RWPE1 (cell line): ENCODE measurements around the gene AFF2.

ENCODE experiments used
- CTCF ChIA-PET: fragments of 350-600 bp; sonication (Branson Sonifier 250); formaldehyde crosslinking; extraction: SDS; loops from one replicate; lab custom pipeline; 2021; lab: Yijun Ruan, JAX
- POLR2A ChIA-PET: fragments of 400-600 bp; formaldehyde crosslinking; extraction: SDS; loops from one replicate; lab custom pipeline; 2020; ENCODE audit warnings: antibody characterized with exemption; ENCODE audit not compliant: low non-redundant PET; lab: Yijun Ruan, JAX
- DNase-seq: peaks from one replicate; pipeline ENCODE4 v3.0.0; 2012; ENCODE audit warnings: low spot score
- H3K27ac ChIP-seq: fragments of 450-650 bp; 2 replicates; pipeline ENCODE4 v1.5.1; 2017
- TF ChIP-seq, protein P1 (sequence below): fragments of 450-650 bp; conservative IDR thresholded peaks from 2 replicates; pipeline ENCODE4 v1.5.1; 2017; ENCODE audit warnings: low read depth, mild to moderate bottlenecking

Gene AFF2

GRCh38 chrX:148874636-148875246 is 374.3 kb downstream of the AFF2 start:
- no peak for DNase-seq
- no peak overlapping the region for H3K27ac ChIP-seq
- ChIA-PET CTCF (no interaction called here), POLR2A (no interaction called here)
- TF ChIP-seq, protein P1, sequence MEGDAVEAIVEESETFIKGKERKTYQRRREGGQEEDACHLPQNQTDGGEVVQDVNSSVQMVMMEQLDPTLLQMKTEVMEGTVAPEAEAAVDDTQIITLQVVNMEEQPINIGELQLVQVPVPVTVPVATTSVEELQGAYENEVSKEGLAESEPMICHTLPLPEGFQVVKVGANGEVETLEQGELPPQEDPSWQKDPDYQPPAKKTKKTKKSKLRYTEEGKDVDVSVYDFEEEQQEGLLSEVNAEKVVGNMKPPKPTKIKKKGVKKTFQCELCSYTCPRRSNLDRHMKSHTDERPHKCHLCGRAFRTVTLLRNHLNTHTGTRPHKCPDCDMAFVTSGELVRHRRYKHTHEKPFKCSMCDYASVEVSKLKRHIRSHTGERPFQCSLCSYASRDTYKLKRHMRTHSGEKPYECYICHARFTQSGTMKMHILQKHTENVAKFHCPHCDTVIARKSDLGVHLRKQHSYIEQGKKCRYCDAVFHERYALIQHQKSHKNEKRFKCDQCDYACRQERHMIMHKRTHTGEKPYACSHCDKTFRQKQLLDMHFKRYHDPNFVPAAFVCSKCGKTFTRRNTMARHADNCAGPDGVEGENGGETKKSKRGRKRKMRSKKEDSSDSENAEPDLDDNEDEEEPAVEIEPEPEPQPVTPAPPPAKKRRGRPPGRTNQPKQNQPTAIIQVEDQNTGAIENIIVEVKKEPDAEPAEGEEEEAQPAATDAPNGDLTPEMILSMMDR, result no peak

DNA sequence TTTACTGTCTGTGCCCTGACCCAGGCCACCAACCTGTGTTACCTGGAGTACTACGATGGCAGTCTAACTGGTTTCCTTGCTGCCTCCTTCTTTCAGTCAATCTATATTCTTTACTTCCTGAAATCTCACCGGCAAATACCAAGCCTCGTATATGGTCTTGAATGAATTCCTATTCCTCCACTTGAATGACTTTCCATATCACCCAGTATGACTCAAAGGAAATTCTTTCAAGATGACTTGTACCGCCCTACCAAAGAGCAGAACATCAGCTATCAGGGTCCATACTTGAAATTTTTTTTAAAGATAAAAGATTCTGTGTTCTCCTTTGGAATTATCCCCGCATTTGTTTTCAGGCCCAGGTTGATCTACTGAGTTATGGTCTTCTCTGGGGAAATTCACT is 378.0 kb downstream of the AFF2 start:
- ChIA-PET CTCF (no interaction called here), POLR2A (no interaction called here)
- DNase-seq, result peak; percentile 3
- TF ChIP-seq, protein P1, result no peak
- H3K27ac ChIP-seq, result no peak overlapping the region

- POLR2A ChIA-PET, result no interaction called here
- no peak for DNase-seq
Observed at GRCh38 chrX:148885203-148885602, 384.8 kb downstream of the AFF2 start.

DNA sequence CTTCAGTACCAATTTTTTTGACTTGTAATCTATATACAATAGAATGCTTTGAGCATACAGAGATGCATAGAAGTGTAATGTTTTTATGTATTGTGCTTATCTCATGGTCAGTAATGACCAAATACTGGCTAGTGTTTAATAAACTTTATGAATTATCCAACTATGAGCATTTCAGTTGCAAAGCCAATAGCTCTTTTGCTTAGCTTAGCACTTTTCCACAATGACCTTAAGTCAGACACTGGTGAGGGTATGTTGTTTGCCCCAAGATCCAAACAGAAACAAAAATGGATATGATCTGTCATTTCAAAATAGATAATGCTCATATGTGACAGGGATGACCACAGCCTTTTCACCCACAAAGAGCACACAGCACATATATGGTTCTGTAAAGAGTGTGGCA is 393.0 kb downstream of the AFF2 start:
- POLR2A ChIA-PET, result no interaction called here

More at GRCh38 chrX:148885203-148885602, 384.8 kb downstream of the AFF2 start:
- TF ChIP-seq, protein P1, result no peak
- H3K27ac ChIP-seq, result no peak overlapping the region
- CTCF ChIA-PET, result interaction anchor here (0.5 to 0.6 kb wide), 2 partner anchors 347 to 1785 kb away, joined by 3 read pairs; no protein-coding TSS in a partner anchor

DNA sequence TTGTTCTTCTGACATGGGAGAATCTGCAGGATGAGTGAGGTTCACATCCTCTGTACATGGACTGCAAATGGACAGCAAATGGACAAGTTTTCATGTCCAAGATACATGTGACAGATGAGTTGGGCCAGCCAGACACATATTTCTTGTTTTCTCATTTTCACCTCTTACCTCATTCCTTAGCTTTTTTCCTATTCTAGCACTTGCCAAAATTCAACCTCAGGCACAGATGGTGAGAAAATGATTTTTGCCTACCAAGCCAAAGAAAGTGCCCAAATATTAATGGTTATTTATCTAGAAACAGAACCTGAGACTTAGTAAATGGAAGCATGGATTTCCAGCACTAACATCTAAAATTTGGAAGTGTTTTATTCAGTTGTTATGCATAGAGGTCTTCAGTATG is 402.2 kb downstream of the AFF2 start:
- TF ChIP-seq, protein P1, result no peak
- no peak for DNase-seq
- POLR2A ChIA-PET, result no interaction called here
- CTCF ChIA-PET, result no interaction called here
- no peak overlapping the region for H3K27ac ChIP-seq

More for the DNA sequence above, 393.0 kb downstream of the AFF2 start:
- TF ChIP-seq, protein P1, result no peak
- H3K27ac ChIP-seq, result no peak overlapping the region
- no peak for DNase-seq
- CTCF ChIA-PET, result no interaction called here

GRCh38 chrX:148903176-148903575 is 402.8 kb downstream of the AFF2 start:
- TF ChIP-seq, protein P1, result no peak
- ChIA-PET POLR2A (no interaction called here), CTCF (no interaction called here)
- DNase-seq, result no peak
- no peak overlapping the region for H3K27ac ChIP-seq
